GM21390 (cell line): ENCODE measurements around the gene SLC9A7.

Experiments used
- ATAC-seq: cut with Tn5 transposase; IDR thresholded peaks from one replicate; pipeline ENCODE4 v1.9.1; 2021; ENCODE audit not compliant: unreplicated experiment

Gene SLC9A7

GRCh38 chrX:46575586-46575985, 183.3 kb downstream of the SLC9A7 start:
- no peak for ATAC-seq

DNA sequence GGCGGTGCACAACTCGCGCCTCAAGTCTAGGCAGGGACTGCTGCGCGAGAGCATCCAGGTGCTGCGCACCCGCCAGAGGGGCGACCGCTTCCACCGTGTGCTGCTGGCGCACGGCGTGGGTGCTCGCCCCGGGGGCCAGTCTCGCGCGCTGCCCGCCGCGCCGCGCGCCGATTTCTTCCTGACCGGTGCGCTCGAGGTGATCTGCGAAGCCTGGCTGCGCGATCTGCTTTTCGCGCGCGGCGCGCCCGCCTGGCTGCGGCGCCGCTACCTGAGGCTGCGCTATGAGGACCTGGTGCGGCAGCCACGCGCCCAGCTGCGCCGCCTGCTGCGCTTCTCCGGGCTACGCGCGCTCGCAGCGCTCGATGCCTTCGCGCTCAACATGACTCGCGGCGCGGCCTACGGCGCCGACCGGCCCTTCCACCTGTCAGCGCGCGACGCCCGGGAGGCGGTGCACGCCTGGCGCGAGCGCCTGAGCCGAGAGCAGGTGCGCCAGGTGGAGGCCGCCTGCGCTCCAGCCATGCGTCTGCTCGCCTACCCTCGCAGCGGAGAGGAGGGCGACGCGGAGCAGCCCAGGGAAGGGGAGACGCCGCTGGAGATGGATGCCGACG, 184.0 kb downstream of the SLC9A7 start:
- no peak for ATAC-seq

DNA sequence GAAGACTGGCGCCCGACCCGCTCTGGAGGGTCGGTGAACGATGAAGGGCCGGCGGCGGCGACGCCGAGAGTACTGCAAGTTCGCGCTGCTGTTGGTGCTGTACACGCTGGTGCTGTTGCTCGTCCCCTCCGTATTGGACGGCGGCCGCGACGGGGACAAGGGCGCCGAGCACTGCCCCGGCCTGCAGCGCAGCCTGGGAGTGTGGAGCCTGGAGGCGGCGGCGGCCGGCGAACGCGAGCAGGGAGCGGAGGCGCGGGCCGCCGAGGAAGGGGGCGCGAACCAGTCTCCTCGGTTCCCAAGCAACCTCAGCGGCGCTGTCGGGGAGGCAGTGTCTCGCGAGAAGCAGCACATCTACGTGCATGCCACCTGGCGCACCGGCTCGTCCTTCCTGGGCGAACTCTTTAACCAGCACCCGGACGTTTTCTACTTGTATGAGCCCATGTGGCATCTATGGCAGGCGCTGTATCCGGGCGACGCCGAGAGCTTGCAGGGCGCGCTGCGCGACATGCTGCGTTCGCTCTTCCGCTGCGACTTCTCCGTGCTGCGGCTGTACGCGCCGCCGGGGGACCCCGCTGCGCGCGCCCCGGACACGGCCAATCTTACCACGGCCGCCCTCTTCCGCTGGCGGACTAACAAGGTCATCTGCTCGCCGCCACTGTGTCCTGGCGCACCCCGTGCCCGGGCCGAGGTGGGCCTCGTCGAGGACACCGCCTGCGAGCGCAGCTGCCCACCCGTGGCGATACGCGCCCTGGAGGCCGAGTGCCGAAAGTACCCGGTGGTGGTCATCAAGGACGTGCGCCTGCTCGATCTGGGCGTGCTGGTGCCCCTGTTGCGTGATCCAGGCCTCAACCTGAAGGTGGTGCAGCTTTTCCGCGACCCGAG, 184.8 kb downstream of the SLC9A7 start:
- ATAC-seq: peak; percentile 35

GRCh38 chrX:46573331-46573891, 185.5 kb downstream of the SLC9A7 start, which contains the start of gene CHST7:
Gene CHST7, plus strand, starts transcription at chrX:46573765. Its CDS starts 167 bp downstream, at chrX:46573932.
- peak; percentile 52 for ATAC-seq

DNA sequence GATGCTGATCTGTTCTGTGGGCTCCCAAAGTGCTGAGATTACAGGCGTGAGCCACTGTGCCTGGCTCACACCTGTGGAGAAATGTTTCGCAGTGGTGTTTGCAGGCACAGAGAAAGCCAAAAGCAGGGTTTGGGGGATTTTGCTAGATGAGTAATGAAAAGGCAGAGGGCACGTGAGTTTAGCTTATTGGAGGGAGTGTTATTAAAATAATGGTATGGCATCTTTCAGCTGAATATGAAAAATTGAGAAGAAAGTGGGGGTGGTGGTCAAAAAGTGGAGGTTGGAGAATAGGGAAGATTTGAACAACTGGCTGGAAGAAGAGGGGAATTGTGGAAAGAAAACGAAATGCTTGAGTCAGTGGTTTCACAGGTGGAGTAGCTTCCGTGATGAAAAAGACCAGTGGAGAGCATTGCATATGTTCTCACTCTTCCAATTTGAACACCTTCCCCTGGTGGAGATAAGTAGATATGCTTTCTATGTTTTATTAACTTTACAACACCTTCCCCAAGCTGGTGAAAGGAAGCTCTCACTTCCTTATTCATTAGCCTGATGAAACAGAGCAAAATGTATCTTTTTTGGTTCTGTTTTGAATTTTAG, 186.5 kb downstream of the SLC9A7 start:
- peak; percentile 44 for ATAC-seq

DNA sequence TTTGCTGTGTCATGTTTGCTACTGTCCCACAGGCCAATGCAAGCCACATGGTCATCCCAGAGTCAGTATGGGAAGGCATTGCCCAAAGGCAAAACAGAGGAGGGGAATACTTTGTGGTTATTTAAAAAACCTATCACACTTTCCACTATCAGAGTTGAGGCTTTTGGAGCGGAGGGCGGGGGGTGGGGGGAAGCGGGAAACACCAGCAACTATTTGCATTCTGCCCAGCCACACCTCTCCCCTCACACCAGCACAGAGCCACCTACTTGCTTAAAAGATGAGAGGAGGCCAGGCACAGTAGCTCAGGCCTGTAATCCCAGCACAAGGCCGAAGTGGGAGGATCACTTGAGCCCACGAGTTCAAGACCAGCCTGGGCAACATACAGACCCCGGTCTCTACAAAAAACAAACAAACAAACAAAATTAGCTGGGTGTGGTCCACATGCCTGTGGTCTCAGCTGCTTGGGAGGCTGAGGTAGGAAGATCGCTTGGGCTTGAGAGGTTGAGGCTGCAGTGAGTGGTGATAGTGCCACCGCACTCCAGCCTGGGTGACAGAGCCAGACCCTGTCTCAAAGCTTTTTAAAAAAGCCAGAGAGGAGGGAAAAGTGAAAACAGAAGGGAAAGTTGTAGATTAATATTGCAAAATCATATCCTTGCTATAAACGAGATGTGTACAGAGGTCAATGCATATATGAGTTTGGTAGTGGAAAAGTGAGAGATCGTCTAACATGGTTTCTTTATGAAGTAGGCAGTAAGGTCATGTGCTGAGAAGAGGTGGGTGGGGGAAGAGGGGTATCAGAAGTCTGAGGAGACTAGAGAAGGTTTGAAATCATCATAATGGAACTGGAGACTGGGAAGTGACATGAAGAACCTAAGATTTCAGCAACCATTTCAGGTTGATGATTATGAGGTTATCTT, 187.2 kb downstream of the SLC9A7 start:
- ATAC-seq: no peak

DNA sequence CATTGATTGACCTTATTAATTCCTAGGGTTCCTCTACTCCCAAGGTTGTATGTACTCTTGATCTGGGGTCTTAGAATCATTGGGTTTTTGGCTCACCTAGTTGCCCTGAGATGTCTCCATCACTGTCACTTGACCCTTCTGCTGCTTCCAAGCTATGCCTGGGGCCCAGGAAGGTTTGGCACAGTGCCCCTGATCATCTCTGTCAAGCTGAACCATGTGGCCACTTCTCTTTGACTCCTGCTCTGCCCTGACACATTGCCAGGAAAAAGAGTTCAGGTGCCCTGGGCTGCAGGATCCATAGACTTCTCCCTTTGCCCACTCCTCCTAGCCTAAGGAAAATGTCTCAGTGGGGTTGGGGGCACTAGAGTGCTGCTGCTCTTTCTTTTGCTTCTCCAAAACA, 189.3 kb downstream of the SLC9A7 start:
- no peak for ATAC-seq

GRCh38 chrX:46567388-46567787, 191.5 kb downstream of the SLC9A7 start:
- no peak for ATAC-seq

- ATAC-seq: peak; percentile 99
Observed at GRCh38 chrX:46561824-46562657, 196.9 kb downstream of the SLC9A7 start.

GRCh38 chrX:46559062-46559461, 199.9 kb downstream of the SLC9A7 start:
- ATAC-seq: no peak

GRCh38 chrX:46554942-46555341, 204.0 kb downstream of the SLC9A7 start:
- ATAC-seq: no peak

- ATAC-seq: no peak
Observed at GRCh38 chrX:46553935-46554334, 205.0 kb downstream of the SLC9A7 start.

DNA sequence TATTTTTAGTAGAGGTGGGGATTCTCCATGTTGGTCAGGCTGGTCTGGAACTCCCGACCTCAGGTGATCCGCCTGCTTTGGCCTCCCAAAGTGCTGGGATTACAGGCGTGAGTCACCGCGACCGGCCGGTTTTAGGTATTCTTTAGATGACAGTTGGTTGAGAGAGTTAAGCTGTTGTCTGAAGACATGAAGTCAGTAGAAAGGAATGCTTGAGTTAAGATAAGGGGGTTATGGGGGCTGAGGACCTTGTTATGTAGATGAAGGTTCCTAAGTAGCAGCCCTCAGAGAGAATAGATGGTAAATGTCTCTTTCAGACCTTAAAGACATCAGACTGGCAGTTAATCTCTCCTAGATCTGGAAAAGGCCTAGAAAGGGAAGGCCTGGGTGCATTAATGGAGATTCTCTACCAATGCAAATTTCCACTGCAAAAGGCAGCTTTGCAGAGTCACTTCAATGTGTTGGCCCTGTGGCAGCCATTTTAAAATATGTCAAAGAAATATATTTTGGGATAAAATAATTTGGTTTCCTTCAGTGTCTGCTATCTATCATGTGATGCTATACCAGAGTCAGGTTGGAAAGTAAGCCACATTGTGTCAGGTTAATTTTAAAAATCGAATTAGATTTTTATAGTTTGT, 207.3 kb downstream of the SLC9A7 start:
- ATAC-seq: no peak

GRCh38 chrX:46549914-46550313, 209.0 kb downstream of the SLC9A7 start:
- no peak for ATAC-seq
